ENCODE measurements around the gene ZBTB42.

The ZBTB42 gene

DNA sequence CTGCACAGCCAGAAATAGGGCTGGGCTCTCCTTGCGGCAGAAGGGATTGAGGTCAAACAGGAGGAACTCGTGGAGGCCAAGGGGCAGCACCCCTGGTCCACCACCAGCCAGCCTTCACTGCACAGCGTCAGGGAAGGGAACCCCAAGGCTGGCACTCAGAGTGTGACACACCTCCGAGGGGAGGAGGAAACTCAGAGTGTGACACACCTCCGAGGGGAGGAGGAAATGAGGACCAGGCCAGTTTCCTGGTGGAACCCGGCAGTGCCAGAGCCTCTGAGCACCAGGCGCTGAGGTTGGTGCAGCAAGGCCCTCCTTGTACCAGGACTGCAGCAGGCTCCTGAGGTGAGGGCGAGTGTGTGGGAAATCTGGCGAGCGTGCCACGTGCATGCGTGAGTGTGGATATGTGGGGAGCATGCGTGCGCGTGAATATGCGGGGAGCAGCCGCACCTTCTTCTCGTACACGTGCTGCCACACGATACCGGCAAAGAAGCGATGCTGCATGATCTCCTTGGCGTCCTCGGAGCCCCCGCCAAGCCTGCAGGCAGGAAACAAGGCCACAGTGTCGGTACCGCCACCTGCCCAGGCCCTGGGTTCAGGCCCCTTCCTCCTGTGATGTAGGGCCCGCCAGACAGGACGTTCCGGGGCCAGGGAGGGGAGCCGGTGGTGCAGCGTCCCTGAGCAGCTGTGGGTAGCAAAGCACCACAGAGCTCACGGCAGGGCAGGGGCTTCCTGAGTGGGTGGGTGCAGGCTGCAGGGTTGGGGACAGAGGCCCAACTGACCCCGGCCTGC lies 28.8 kb upstream of the ZBTB42 start:
- Histone ChIP-seq H3K9ac (ENCODE audit: low read length) (no peak overlapping the region), H3K27ac (ENCODE audit: low read depth, low read length) (no peak overlapping the region), H3K27me3 (ENCODE audit: control insufficient read depth, insufficient read depth, low read length) (no peaks in the 10 kb centered on the region), H3K4me3 (ENCODE audit: low read length) (no peak overlapping the region), H3K4me1 (ENCODE audit: control insufficient read depth, insufficient read depth, low read length) (no peaks in the 10 kb centered on the region), H3K36me3 (ENCODE audit: control insufficient read depth, insufficient read depth, low read length) (peaks cover 20% of the 10 kb centered on the region)

DNA sequence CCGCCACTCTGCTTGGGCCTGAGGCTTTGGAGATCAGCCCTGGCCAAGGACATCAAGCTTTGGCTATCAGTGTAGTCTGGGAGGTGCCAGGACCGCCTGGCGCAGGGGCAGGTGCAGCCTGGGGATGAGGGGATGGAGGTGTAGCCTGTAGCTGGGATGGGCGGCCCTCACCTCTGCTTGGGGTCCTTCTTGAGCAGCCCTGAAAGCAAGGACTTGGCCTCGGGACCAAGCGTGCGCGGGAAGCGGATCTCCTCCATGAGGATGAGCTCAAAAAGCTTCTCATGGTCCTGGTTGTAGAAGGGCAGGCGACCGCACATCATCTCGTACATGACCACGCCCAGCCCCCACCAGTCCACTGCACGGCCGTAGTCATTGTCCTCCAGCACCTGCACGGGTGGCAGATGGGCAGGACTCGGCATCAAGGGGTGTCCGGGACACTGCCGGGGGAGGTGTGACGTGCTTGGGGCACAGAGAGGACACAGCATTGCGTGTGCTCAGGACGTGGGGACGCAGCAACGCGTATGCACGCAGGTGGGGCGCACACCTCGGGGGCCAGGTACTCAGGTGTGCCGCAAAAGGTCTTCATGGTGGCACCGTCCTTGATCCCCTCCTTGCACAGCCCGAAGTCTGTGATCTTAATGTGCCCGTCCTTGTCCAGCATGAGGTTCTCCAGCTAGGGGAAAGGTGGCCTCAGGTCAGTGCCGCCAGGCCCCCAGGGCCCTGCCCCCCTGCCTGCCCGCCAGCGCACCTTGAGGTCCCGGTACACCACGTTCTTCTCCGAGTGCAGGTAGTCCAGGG lies 28.0 kb upstream of the ZBTB42 start:
- Histone ChIP-seq H3K36me3 (ENCODE audit: control insufficient read depth, insufficient read depth, low read length) (peaks cover 20% of the 10 kb centered on the region), H3K27me3 (ENCODE audit: control insufficient read depth, insufficient read depth, low read length) (no peaks in the 10 kb centered on the region), H3K4me1 (ENCODE audit: control insufficient read depth, insufficient read depth, low read length) (no peaks in the 10 kb centered on the region), H3K27ac (ENCODE audit: low read depth, low read length) (no peak overlapping the region), H3K9ac (ENCODE audit: low read length) (no peak overlapping the region), H3K4me3 (ENCODE audit: low read length) (no peak overlapping the region)

DNA sequence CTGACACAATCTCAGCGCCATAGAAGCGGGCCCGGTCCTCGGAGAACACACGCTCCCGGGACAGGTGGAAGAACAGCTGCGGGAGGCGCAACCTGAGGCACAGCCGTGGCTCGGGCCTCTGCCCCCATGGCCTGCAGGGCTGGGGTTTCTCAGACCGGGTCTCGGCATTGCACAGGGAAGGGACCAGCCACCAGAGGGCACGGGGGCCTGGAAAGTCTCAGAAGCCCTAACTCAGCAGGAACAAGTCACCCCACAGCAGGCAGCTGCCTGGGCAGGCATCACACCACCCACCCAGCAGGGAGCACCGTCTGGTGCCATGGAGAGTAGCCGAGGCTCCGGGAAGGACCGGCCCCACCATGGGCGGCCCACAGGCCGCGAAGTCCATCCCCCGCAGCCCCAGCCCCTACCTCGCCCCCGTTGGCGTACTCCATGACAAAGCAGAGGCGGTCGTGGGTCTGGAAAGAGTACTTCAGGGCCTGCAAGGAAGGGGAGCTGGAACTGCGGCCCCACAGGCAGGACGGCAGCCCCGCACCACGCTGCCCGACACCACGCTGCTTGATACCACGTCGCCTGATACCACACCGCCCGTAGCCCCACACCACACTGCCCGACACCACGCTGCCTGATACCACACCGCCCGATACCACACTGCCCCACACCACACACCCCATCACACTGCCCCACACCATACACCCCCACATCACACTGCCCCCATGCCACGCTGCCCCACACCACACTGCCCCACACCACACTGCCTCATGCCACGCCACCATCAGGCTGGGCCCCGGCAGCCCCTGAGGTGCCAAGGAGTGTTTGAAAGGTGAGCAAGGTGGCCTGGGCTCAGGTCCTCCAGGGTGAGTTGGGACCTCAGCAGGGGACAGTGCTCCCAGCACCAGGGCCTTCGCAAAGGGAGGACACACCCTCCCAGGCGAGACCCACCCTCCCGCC lies 27.1 kb upstream of the ZBTB42 start:
- Histone ChIP-seq H3K4me3 (ENCODE audit: low read length) (no peak overlapping the region), H3K27me3 (ENCODE audit: control insufficient read depth, insufficient read depth, low read length) (no peaks in the 10 kb centered on the region), H3K9ac (ENCODE audit: low read length) (no peak overlapping the region), H3K4me1 (ENCODE audit: control insufficient read depth, insufficient read depth, low read length) (no peaks in the 10 kb centered on the region), H3K36me3 (ENCODE audit: control insufficient read depth, insufficient read depth, low read length) (peaks cover 20% of the 10 kb centered on the region), H3K27ac (ENCODE audit: low read depth, low read length) (no peak overlapping the region)

DNA sequence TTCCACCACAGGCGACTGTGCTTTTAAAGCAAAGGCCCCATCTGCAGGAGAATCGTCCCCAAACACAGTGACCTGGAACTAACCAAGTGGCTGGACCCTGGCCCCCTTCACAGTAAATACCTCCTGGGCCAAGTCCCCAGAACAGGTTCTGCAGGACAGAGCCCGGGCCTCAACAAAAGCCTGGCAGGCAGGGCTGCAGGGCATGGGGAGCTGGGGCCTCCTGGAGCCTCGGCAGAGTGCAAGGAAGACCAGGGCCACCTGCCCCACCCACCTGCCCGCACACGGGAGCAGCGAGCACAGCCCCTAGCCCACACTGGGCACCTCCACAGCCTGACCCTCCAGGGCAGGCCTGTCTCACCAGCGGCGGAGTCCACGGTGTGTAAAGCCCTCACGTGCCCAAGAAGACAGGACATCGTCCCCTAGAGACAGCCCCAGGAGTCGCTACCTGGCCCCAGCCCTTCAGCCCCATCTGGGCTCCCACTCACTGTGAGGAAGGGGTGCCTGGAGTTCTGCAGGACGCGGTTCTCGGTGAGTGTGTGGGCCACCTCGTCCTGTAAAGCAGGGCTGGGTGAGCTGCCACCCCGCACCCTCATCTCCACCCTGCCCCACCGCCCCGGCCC lies 26.3 kb upstream of the ZBTB42 start:
- H3K9ac ChIP-seq (ENCODE audit: low read length) = no peak overlapping the region
- no peak overlapping the region for H3K27ac ChIP-seq (ENCODE audit: low read depth, low read length)
- H3K36me3 ChIP-seq (ENCODE audit: control insufficient read depth, insufficient read depth, low read length) = peaks cover 20% of the 10 kb centered on the region
- no peaks in the 10 kb centered on the region for H3K27me3 ChIP-seq (ENCODE audit: control insufficient read depth, insufficient read depth, low read length)
- H3K4me3 ChIP-seq (ENCODE audit: low read length) = no peak overlapping the region
- no peaks in the 10 kb centered on the region for H3K4me1 ChIP-seq (ENCODE audit: control insufficient read depth, insufficient read depth, low read length)

DNA sequence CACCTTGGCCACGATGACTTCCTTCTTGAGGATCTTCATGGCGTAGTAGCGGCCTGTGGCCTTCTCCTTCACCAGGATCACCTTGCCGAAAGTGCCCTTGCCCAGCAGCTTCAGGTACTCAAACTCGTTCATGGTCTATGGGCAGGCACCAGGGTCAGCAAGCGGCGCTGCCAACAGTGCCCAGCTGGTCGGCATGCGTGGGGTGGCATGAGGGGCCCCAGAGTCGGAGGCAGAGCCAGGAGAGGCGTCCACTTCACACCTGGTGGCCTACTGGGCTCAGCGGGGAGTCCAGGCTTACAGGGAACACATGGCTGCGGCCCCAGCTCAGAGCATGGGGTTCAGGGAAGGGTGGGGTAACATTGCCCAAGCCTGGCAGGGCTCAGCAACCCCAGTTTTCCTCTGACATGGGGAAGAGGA lies 25.8 kb upstream of the ZBTB42 start:
- no peak overlapping the region for H3K4me3 ChIP-seq (ENCODE audit: low read length)
- no peaks in the 10 kb centered on the region for H3K27me3 ChIP-seq (ENCODE audit: control insufficient read depth, insufficient read depth, low read length)
- peaks cover 20% of the 10 kb centered on the region for H3K36me3 ChIP-seq (ENCODE audit: control insufficient read depth, insufficient read depth, low read length)
- H3K27ac ChIP-seq (ENCODE audit: low read depth, low read length) = no peak overlapping the region
- H3K9ac ChIP-seq (ENCODE audit: low read length) = no peak overlapping the region
- H3K4me1 ChIP-seq (ENCODE audit: control insufficient read depth, insufficient read depth, low read length) = no peaks in the 10 kb centered on the region

DNA sequence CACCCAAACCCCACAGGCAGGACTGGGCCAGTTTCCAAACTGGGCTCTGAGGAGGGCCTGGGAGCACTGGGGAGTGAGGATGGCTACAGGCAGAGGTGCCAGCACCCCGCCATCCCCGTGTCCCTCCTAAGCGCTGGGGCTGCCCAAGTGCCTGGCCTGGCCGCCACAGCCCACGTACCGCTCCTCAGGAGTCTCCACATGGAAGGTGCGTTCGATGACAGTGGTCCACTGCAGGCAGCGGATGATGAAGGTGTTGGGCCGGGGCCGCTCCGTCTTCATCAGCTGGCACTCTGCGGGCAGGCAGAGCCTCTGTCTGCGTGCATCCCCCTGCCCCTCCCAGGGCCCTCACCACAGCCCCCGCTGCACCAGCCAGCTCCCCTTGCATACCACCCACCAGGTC lies 24.4 kb upstream of the ZBTB42 start:
- H3K36me3 ChIP-seq (ENCODE audit: control insufficient read depth, insufficient read depth, low read length) = peaks cover 13% of the 10 kb centered on the region

DNA sequence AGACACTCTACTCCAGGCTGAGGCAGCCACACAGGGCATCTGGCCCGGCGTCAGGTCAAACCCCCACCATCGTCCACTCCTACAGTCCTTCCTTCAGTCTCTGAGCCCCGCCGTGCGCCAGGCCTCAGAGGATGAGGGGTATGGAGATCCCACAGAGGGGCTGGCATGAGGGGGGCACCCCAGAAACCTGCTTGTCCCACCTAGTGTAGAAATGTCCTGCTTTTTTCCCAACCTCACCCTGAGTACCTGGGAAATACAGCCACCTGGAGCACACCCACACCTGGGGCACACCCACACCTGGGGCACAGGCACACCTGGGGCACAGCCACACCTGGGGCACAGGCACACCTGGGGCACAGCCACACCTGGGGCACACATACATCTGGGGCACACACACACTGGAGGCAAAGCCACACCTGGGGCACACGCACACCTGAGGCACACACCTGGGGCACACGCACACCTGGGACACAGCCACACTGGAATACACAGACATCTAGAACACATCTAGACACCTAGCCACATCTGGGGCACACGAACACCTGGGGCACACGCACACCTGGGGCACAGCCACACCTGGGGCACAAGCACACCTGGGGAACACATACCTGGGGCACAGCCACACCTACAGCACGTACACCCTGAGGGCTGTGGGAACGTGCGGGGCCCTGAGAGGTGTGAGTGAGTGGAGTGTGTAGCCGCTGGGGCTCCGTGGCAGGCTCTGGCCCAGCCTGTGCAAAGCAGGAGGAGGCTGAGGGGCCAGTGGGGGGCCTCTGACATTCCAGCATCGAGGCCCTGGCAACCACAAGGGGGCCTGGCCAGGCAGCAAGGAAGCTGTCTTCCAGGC lies 23.7 kb upstream of the ZBTB42 start:
- Histone ChIP-seq H3K4me1 (ENCODE audit: control insufficient read depth, insufficient read depth, low read length) (no peaks in the 10 kb centered on the region), H3K36me3 (ENCODE audit: control insufficient read depth, insufficient read depth, low read length) (peaks cover 7% of the 10 kb centered on the region), H3K27ac (ENCODE audit: low read depth, low read length) (no peak overlapping the region), H3K9ac (ENCODE audit: low read length) (no peak overlapping the region), H3K27me3 (ENCODE audit: control insufficient read depth, insufficient read depth, low read length) (no peaks in the 10 kb centered on the region), H3K4me3 (ENCODE audit: low read length) (no peak overlapping the region)

More for the DNA sequence above, 24.4 kb upstream of the ZBTB42 start:
- Histone ChIP-seq H3K9ac (ENCODE audit: low read length) (no peak overlapping the region), H3K27ac (ENCODE audit: low read depth, low read length) (no peak overlapping the region), H3K27me3 (ENCODE audit: control insufficient read depth, insufficient read depth, low read length) (no peaks in the 10 kb centered on the region), H3K4me1 (ENCODE audit: control insufficient read depth, insufficient read depth, low read length) (no peaks in the 10 kb centered on the region), H3K4me3 (ENCODE audit: low read length) (no peak overlapping the region)

DNA sequence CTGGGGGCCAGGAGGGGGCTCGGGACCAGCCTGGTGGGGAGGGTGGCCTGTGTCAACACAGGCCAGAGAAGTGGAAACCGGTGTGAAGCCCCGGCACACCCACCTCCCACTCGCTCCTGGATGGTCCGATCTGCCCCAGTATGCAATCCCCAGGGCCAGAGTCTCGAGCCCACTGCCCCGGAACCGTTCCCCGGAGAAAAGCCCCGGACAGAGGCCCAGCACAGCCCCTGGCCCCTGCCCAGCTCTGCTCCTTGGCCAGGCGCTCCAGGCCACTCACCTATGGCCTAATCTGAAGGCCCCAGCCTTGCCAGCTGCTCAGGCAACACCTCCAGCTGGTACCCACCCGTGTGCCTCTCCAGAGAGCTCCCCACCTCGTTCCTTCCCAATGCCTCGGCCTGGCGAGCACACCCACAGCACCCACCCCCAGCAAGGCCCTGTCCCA lies 23.1 kb upstream of the ZBTB42 start:
- Histone ChIP-seq H3K4me3 (ENCODE audit: low read length) (no peak overlapping the region), H3K36me3 (ENCODE audit: control insufficient read depth, insufficient read depth, low read length) (peaks cover 5% of the 10 kb centered on the region), H3K9ac (ENCODE audit: low read length) (no peak overlapping the region), H3K27ac (ENCODE audit: low read depth, low read length) (no peak overlapping the region), H3K27me3 (ENCODE audit: control insufficient read depth, insufficient read depth, low read length) (no peaks in the 10 kb centered on the region), H3K4me1 (ENCODE audit: control insufficient read depth, insufficient read depth, low read length) (no peaks in the 10 kb centered on the region)

DNA sequence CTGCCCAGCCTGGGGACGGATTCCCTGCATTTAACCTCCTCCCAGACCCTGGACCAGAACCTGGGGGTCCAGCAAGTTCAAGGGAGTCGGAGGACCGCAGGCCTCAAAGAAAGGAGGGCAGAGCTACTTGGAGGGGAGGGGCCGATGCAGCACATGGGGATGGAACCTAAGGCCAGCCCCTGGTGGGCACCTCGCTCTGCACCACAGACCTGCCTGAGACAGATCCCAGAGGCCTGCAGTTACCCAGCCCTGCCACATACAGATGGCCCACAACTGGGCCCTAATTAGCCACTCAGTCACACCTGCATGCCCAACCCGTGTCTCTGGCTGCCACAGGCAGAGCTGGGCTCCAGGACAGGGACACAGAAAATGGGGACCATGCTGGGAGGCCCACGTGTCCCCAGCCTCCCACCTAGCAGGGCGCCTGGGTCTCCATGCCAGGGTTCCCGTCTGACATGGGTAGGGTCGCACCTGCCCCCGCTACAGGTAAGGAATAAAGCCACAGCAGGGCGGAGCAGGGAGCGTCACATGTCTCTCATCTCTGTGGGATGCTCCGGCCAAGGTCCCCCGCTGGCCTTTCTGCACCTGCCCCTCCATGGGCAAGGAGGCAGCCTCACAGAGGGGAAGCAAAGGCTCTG lies 22.1 kb upstream of the ZBTB42 start:
- no peak overlapping the region for H3K27ac ChIP-seq (ENCODE audit: low read depth, low read length)
- no peaks in the 10 kb centered on the region for H3K27me3 ChIP-seq (ENCODE audit: control insufficient read depth, insufficient read depth, low read length)
- no peak overlapping the region for H3K9ac ChIP-seq (ENCODE audit: low read length)
- H3K4me3 ChIP-seq (ENCODE audit: low read length) = no peak overlapping the region
- no peaks in the 10 kb centered on the region for H3K4me1 ChIP-seq (ENCODE audit: control insufficient read depth, insufficient read depth, low read length)
- H3K36me3 ChIP-seq (ENCODE audit: control insufficient read depth, insufficient read depth, low read length) = no peaks in the 10 kb centered on the region

DNA sequence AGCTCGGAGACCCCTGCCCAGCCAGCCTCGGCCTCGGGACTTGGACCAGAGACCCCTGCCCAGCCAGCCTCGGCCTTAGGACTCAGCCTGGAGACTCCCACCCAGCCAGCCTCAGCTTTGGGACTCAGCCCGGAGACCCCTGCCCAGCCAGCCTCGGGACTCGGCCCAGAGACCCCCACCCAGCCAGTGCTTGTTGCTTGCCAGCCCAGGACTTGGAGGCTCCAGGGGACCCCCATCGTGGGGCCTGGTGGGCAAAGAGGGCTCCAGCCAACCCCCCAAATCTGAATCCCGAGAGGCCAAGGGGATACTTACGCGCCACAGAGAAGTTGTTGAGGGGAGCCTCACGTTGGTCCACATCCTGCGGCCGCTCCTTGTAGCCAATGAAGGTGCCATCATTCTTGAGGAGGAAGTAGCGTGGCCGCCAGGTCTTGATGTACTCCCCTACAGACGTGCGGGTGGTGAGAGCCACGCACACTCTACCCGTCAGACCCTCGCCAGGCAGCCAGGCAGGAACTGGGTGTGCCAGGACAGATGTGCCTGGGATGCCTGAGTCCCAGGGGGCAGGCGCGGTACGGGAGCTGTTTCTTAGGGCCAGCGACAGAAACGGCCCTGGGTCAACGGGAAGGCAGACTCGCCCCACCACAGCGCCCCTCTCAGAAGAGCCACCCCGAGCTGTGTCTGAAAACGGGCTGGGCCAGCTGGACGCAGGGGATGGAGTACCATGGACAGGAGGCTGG lies 21.0 kb upstream of the ZBTB42 start:
- H3K9ac ChIP-seq (ENCODE audit: low read length) = no peak overlapping the region
- no peaks in the 10 kb centered on the region for H3K27me3 ChIP-seq (ENCODE audit: control insufficient read depth, insufficient read depth, low read length)
- no peaks in the 10 kb centered on the region for H3K36me3 ChIP-seq (ENCODE audit: control insufficient read depth, insufficient read depth, low read length)
- no peak overlapping the region for H3K27ac ChIP-seq (ENCODE audit: low read depth, low read length)
- H3K4me1 ChIP-seq (ENCODE audit: control insufficient read depth, insufficient read depth, low read length) = no peaks in the 10 kb centered on the region
- no peak overlapping the region for H3K4me3 ChIP-seq (ENCODE audit: low read length)
